Activated B cell treated with CpG ODN at 0.5 μM for 24 hours (primary cell): Measurements from ENCODE around the gene VARS2. TPM values are rescaled to one million over a fixed set of nuclear protein-coding genes. Genes with fewer than 3 reads are reported as not detected.
A peak's percentile ranks its signal among the peaks of the same experiment; 100 is the strongest.

Source experiments
- ATAC-seq: fragments of 200-7000 bp; cut with Tn5 transposase; one replicate; pipeline ENCODE4 v1.10.0; 2021; ENCODE audit warnings: low read depth, mild to moderate bottlenecking, moderate library complexity
- CTCF ChIA-PET: fragments of 350-600 bp; sonication (Branson Sonifier 250); formaldehyde crosslinking; loops from one replicate; lab custom pipeline; 2021; ENCODE audit warnings: antibody characterized with exemption; lab: Charles Lee
- POLR2A ChIA-PET: fragments of 350-600 bp; sonication (Branson Sonifier 250); formaldehyde crosslinking; loops from one replicate; lab custom pipeline; 2021; ENCODE audit warnings: antibody characterized with exemption; lab: Charles Lee
- DNase-seq: peaks from one replicate; pipeline ENCODE4 v3.0.0; 2022
- H3K27ac Mint-ChIP-seq: one replicate; pipeline ENCODE4 v1.8.0; 2020; ENCODE audit warnings: mixed read lengths
- H3K27me3 Mint-ChIP-seq: one replicate; pipeline ENCODE4 v1.8.0; 2021; ENCODE audit warnings: mixed read lengths
- H3K36me3 Mint-ChIP-seq: one replicate; pipeline ENCODE4 v1.8.0; 2021; ENCODE audit warnings: low read depth, mixed read lengths
- H3K4me1 Mint-ChIP-seq: one replicate; pipeline ENCODE4 v1.8.0; 2021; ENCODE audit warnings: mixed read lengths
- H3K4me3 Mint-ChIP-seq: one replicate; pipeline ENCODE4 v1.8.0; 2020; ENCODE audit warnings: mild to moderate bottlenecking, mixed read lengths
- H3K9me3 Mint-ChIP-seq: one replicate; pipeline ENCODE4 v1.8.0; 2020; ENCODE audit warnings: mixed read lengths
- intact Hi-C: fragments of 100-400 bp; cut with micrococcal nuclease; formaldehyde crosslinking; loops from one replicate; pipeline ENCODE4 v1.15.1; 2024
- total RNA-seq: library from RNA; stranded (reverse); gene quantifications from 2 replicates; pipeline ENCODE4 v1.2.3, GENCODE V29; 2022
- TF ChIP-seq, protein P1 (sequence below): fragments of 200-600 bp; IDR thresholded peaks from one replicate; pipeline ENCODE4 v1.8.0; 2022; ENCODE audit warnings: antibody characterized with exemption, mild to moderate bottlenecking

Gene VARS2
- total RNA-seq, 1 donor from 2014 or later, result 47.8 TPM

- H3K27me3 Mint-ChIP-seq, result no peaks in the 10 kb centered on the region
- no peak overlapping the region for H3K4me3 Mint-ChIP-seq
- no peaks in the 10 kb centered on the region for H3K36me3 Mint-ChIP-seq
- H3K9me3 Mint-ChIP-seq, result no peaks in the 10 kb centered on the region
- no peak for DNase-seq
- H3K4me1 Mint-ChIP-seq, result peaks cover 50% of the 10 kb centered on the region
- CTCF ChIA-PET, result interaction anchor here (2.0 to 2.2 kb wide), 2 partner anchors 51 to 58 kb away, joined by 6 read pairs; no protein-coding TSS in a partner anchor
- intact Hi-C loops, result no loop called here
- TF ChIP-seq, protein P1, sequence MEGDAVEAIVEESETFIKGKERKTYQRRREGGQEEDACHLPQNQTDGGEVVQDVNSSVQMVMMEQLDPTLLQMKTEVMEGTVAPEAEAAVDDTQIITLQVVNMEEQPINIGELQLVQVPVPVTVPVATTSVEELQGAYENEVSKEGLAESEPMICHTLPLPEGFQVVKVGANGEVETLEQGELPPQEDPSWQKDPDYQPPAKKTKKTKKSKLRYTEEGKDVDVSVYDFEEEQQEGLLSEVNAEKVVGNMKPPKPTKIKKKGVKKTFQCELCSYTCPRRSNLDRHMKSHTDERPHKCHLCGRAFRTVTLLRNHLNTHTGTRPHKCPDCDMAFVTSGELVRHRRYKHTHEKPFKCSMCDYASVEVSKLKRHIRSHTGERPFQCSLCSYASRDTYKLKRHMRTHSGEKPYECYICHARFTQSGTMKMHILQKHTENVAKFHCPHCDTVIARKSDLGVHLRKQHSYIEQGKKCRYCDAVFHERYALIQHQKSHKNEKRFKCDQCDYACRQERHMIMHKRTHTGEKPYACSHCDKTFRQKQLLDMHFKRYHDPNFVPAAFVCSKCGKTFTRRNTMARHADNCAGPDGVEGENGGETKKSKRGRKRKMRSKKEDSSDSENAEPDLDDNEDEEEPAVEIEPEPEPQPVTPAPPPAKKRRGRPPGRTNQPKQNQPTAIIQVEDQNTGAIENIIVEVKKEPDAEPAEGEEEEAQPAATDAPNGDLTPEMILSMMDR, result no peak
- peak overlapping the region; percentile 24 for H3K27ac Mint-ChIP-seq
- POLR2A ChIA-PET, result no interaction called here
- ATAC-seq, result no peak
Measured at GRCh38 chr6:30879684-30880427, 34.2 kb upstream of the VARS2 start.

GRCh38 chr6:30880698-30881252 lies 33.3 kb upstream of the VARS2 start:
- Mint-ChIP-seq H3K27me3 (no peaks in the 10 kb centered on the region), H3K4me3 (no peak overlapping the region), H3K4me1 (peaks cover 59% of the 10 kb centered on the region), H3K27ac (peak overlapping the region; percentile 16), H3K36me3 (no peaks in the 10 kb centered on the region), H3K9me3 (no peaks in the 10 kb centered on the region)
- POLR2A ChIA-PET, result interaction anchor here (1.9 kb wide), 1 partner anchor 26 kb away, joined by 7 read pairs; no protein-coding TSS in a partner anchor
- CTCF ChIA-PET, result no interaction called here
- DNase-seq (no peak), ATAC-seq (no peak)
- intact Hi-C loops, result no loop called here
- TF ChIP-seq, protein P1, result no peak

- TF ChIP-seq, protein P1, result no peak
- ATAC-seq, result no peak
- peak; percentile 7 for DNase-seq
- Mint-ChIP-seq H3K36me3 (no peaks in the 10 kb centered on the region), H3K4me3 (no peak overlapping the region), H3K4me1 (peaks cover 67% of the 10 kb centered on the region), H3K9me3 (no peaks in the 10 kb centered on the region), H3K27me3 (no peaks in the 10 kb centered on the region), H3K27ac (peak overlapping the region; percentile 20)
- CTCF ChIA-PET, result interaction anchor here (0.7 to 1.2 kb wide), 4 partner anchors 32 to 198 kb away, joined by 3 to 5 read pairs (median 3); partner anchors contain the start of gene VARS2
- intact Hi-C loops, result no loop called here
- POLR2A ChIA-PET, result interaction anchor here (0.5 to 3.7 kb wide), 5 partner anchors 25 to 284 kb away, joined by 3 to 22 read pairs (median 5); partner anchors contain the start of gene VARS2
Measured at GRCh38 chr6:30881392-30882203, 32.4 kb upstream of the VARS2 start.

DNA sequence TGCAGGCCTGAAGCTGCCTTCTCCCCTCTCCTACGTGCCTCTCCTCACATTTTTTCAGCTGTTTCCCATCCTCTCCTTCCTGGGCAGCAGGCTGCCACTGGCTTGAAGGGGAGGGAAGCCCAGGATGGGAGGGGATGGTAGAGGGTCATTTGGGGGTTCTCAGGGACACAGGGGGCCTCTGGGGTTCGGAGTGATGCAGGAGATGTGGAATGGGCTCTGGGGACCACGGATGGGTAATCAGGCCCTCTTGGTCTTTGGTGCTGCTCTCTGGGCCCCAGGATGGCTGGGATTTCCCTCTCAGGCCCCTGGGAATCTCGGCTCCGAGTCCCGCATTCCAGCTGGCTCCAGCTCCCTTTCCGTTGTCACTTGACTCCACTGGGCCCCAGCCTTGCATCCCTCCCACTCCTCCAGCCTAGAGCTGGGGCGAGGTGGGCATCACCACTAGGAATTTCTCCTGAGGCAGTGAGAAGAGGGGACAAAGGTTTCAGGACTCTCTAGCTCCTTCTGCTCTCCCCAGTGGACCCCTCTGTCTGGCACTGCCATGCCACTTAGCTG lies 31.8 kb upstream of the VARS2 start:
- no peak overlapping the region for H3K4me3 Mint-ChIP-seq
- intact Hi-C loops, result no loop called here
- POLR2A ChIA-PET, result interaction anchor here (0.6 to 3.7 kb wide), 4 partner anchors 25 to 234 kb away, joined by 3 to 22 read pairs (median 6); partner anchors contain the start of gene VARS2

More for the DNA sequence above, 31.8 kb upstream of the VARS2 start:
- DNase-seq, result no peak
- Mint-ChIP-seq H3K27ac (peak overlapping the region; percentile 77), H3K4me1 (peaks cover 68% of the 10 kb centered on the region), H3K36me3 (no peaks in the 10 kb centered on the region), H3K27me3 (no peaks in the 10 kb centered on the region), H3K9me3 (no peaks in the 10 kb centered on the region)
- TF ChIP-seq, protein P1, result no peak
- CTCF ChIA-PET, result interaction anchor here (0.7 to 1.2 kb wide), 5 partner anchors 32 to 197 kb away, joined by 3 to 5 read pairs (median 3); partner anchors contain the start of gene VARS2
- no peak for ATAC-seq
